Hepatocyte (in vitro differentiated cells): ENCODE measurements around the gene TM4SF20. TPM values are rescaled to one million over a fixed set of nuclear protein-coding genes. Genes with fewer than 3 reads are reported as not detected.

Source experiments
- DNase-seq: peaks from one replicate; pipeline ENCODE4 v3.0.0-alpha.2; 2016; ENCODE audit warnings: low spot score
- H2AFZ ChIP-seq: fragments of 200-600 bp; sonication (generic); 2 replicates; pipeline ENCODE4 v1.6.0; 2016; ENCODE audit warnings: antibody characterized with exemption, mild to moderate bottlenecking
- H3K27ac ChIP-seq: fragments of 200-600 bp; sonication (generic); 2 replicates; pipeline ENCODE4 v1.5.1; 2016; ENCODE audit warnings: mild to moderate bottlenecking
- H3K27me3 ChIP-seq: fragments of 200-600 bp; sonication (generic); 2 replicates; pipeline ENCODE4 v1.6.1; 2016
- H3K36me3 ChIP-seq: fragments of 200-600 bp; sonication (generic); replicated peaks from 2 replicates; pipeline ENCODE4 v1.5.1; 2016; ENCODE audit warnings: low read depth; ENCODE audit not compliant: insufficient read depth
- H3K4me1 ChIP-seq: fragments of 200-600 bp; sonication (generic); 2 replicates; pipeline ENCODE4 v1.5.1; 2016; ENCODE audit warnings: mild to moderate bottlenecking, moderate library complexity; ENCODE audit not compliant: insufficient read depth
- H3K4me2 ChIP-seq: fragments of 200-600 bp; sonication (generic); 2 replicates; pipeline ENCODE4 v1.6.0; 2016
- H3K4me3 ChIP-seq: fragments of 200-600 bp; sonication (generic); 2 replicates; pipeline ENCODE4 v1.5.1; 2016; ENCODE audit warnings: mild to moderate bottlenecking
- H3K79me2 ChIP-seq: fragments of 200-600 bp; sonication (generic); 2 replicates; pipeline ENCODE4 v1.6.0; 2017; ENCODE audit warnings: mild to moderate bottlenecking
- H3K9me2 ChIP-seq: fragments of 200-600 bp; sonication (generic); replicated peaks from 2 replicates; pipeline ENCODE4 v1.6.0; 2017; ENCODE audit warnings: mild to moderate bottlenecking; ENCODE audit not compliant: insufficient read depth
- H3K9me3 ChIP-seq: fragments of 200-600 bp; sonication (generic); 2 replicates; pipeline ENCODE4 v1.5.1; 2016; ENCODE audit warnings: low read depth, mild to moderate bottlenecking
- H4K20me1 ChIP-seq: fragments of 200-600 bp; sonication (generic); 2 replicates; pipeline ENCODE4 v1.6.0; 2016; ENCODE audit warnings: mild to moderate bottlenecking; ENCODE audit not compliant: insufficient read depth, poor library complexity, severe bottlenecking
- CTCF ChIP-seq: fragments of 200-600 bp; sonication (generic); IDR thresholded peaks from 2 replicates; pipeline ENCODE4 v1.5.1; 2016; ENCODE audit warnings: antibody characterized with exemption, mild to moderate bottlenecking; ENCODE audit not compliant: poor library complexity
- EZH2 ChIP-seq: fragments of 200-600 bp; sonication (generic); IDR thresholded peaks from 2 replicates; pipeline ENCODE4 v1.6.1; 2016; ENCODE audit warnings: antibody characterized with exemption, mild to moderate bottlenecking, borderline replicate concordance
- EZH2phosphoT487 ChIP-seq: fragments of 200-600 bp; sonication (generic); IDR thresholded peaks from one replicate; pipeline ENCODE4 v1.6.1; 2018; ENCODE audit warnings: antibody characterized with exemption, mild to moderate bottlenecking, low read depth, moderate library complexity; ENCODE audit not compliant: unreplicated experiment, severe bottlenecking
- WGBS: methylation state at CpG from one replicate; pipeline ENCODE4 v1.1.6; 2016; ENCODE audit warnings: low lambda C conversion rate; ENCODE audit errors: missing lambda C conversion rate; 5-methylcytosine and 5-hydroxymethylcytosine counted together
- polyA plus RNA-seq: library from polyadenylated mRNA; unstranded; fragments of >200 nt; fragmentation: Nextera tagmentation; extraction: Ambion mirVana; gene quantifications from 2 replicates; pipeline ENCODE4 v1.2.1, GENCODE V29; 2016
- total RNA-seq: library from RNA; depleted of rRNA; stranded (reverse); fragments of >200 nt; gene quantifications from 2 replicates; pipeline ENCODE4 v1.2.3, GENCODE V29; 2014

The TM4SF20 gene
- total and polyA plus RNA-seq, 2 experiments from 2014 or later, result 14.2 to 46.6 TPM

- Histone ChIP-seq H3K79me2 (peaks cover 16% of the 10 kb centered on the region), H3K27me3 (no peaks in the 10 kb centered on the region), H3K9me3 (no peaks in the 10 kb centered on the region), H3K27ac (no peak overlapping the region), H2AFZ (no peak overlapping the region), H3K4me2 (no peak overlapping the region), H3K4me1 (peaks cover 7% of the 10 kb centered on the region), H3K36me3 (no peaks in the 10 kb centered on the region), H3K9me2 (no peaks in the 10 kb centered on the region), H4K20me1 (no peaks in the 10 kb centered on the region), H3K4me3 (no peak overlapping the region)
- WGBS, result 92% methylated on average over 33 of the region's 33 CpGs
- no peak for DNase-seq
- no peak for TF ChIP-seq EZH2
- no peak for TF ChIP-seq CTCF
- no peak for TF ChIP-seq EZH2phosphoT487
These were observed 58.6 kb downstream of the TM4SF20 start for GRCh38 chr2:227320305-227321094.

GRCh38 chr2:227317834-227318233 is 61.3 kb downstream of the TM4SF20 start:
- Histone ChIP-seq H3K79me2 (no peaks in the 10 kb centered on the region), H3K9me3 (no peaks in the 10 kb centered on the region), H3K27ac (no peak overlapping the region), H3K4me3 (no peak overlapping the region), H4K20me1 (no peaks in the 10 kb centered on the region), H3K4me2 (no peak overlapping the region), H3K4me1 (no peaks in the 10 kb centered on the region), H3K27me3 (no peaks in the 10 kb centered on the region), H3K36me3 (no peaks in the 10 kb centered on the region), H2AFZ (no peak overlapping the region), H3K9me2 (no peaks in the 10 kb centered on the region)
- DNase-seq, result no peak
- TF ChIP-seq EZH2phosphoT487 (no peak), CTCF (no peak)
- 100% methylated on average over 2 of the region's 2 CpGs for WGBS

- H4K20me1 ChIP-seq, result no peaks in the 10 kb centered on the region
- H3K27me3 ChIP-seq, result no peaks in the 10 kb centered on the region
- 83% methylated on average over 1 of the region's 1 CpG for WGBS
- H3K4me1 ChIP-seq, result no peaks in the 10 kb centered on the region
- TF ChIP-seq EZH2phosphoT487, result no peak
- no peak for TF ChIP-seq CTCF
- TF ChIP-seq EZH2, result no peak
- H3K9me2 ChIP-seq, result no peaks in the 10 kb centered on the region
- no peak for DNase-seq
- no peak overlapping the region for H2AFZ ChIP-seq
- no peaks in the 10 kb centered on the region for H3K79me2 ChIP-seq
- no peak overlapping the region for H3K4me2 ChIP-seq
- H3K9me3 ChIP-seq, result no peaks in the 10 kb centered on the region
- no peak overlapping the region for H3K27ac ChIP-seq
- H3K36me3 ChIP-seq, result no peaks in the 10 kb centered on the region
- no peak overlapping the region for H3K4me3 ChIP-seq
These were observed 65.8 kb downstream of the TM4SF20 start for GRCh38 chr2:227313310-227313709.
